GM23338 (cell line): ENCODE measurements around the gene KCNJ10.

Experiments used
- CREB1 ChIP-seq: fragments of 250-450 bp; sonication (Bioruptor Pico); IDR thresholded peaks from 2 replicates; pipeline ENCODE4 v1.5.0; 2020; ENCODE audit warnings: low read depth, mild to moderate bottlenecking, moderate library complexity
- CTCF ChIP-seq, 2 experiments: fragments of 200-600 bp in 1 of 2; sonication (generic) in 1 of 2; conservative IDR thresholded peaks; 2 replicates each; pipeline versions ENCODE4 v1.5.1 to v1.6.1; 2016 to 2017; ENCODE audit warnings: antibody characterized with exemption in 2 of 2, low read depth in 2 of 2, mild to moderate bottlenecking in 2 of 2, moderate library complexity in 1 of 2
- EZH2 ChIP-seq: fragments of 200-600 bp; sonication (generic); IDR thresholded peaks from one replicate; pipeline ENCODE4 v1.8.0; 2017; ENCODE audit warnings: antibody characterized with exemption, mild to moderate bottlenecking, low read depth; ENCODE audit not compliant: unreplicated experiment
- EZH2phosphoT487 ChIP-seq: fragments of 200-600 bp; sonication (generic); IDR thresholded peaks from one replicate; pipeline ENCODE4 v1.8.1; 2018; ENCODE audit warnings: antibody characterized with exemption; ENCODE audit not compliant: unreplicated experiment
- POLR2AphosphoS5 ChIP-seq: IDR thresholded peaks from 2 replicates; pipeline ENCODE4 v1.6.1; 2016; ENCODE audit warnings: antibody characterized with exemption, low read depth
- ZNF114 ChIP-seq: fragments of 250-450 bp; sonication (Bioruptor Pico); IDR thresholded peaks from 2 replicates; pipeline ENCODE4 v1.5.0; 2020; ENCODE audit warnings: mild to moderate bottlenecking, moderate library complexity
- TF ChIP-seq, protein P1 (sequence below): IDR thresholded peaks from one replicate; pipeline ENCODE4 v1.6.1; 2018; ENCODE audit warnings: antibody characterized with exemption; ENCODE audit not compliant: unreplicated experiment

- TF ChIP-seq CTCF (conservative IDR thresholded peaks at IDR 0.05; ENCODE audit: low read depth in 2 of 2): no peak
- TF ChIP-seq EZH2: no peak
- TF ChIP-seq ZNF114 (CRISPR knock-in tag): no peak
- TF ChIP-seq, protein P1, sequence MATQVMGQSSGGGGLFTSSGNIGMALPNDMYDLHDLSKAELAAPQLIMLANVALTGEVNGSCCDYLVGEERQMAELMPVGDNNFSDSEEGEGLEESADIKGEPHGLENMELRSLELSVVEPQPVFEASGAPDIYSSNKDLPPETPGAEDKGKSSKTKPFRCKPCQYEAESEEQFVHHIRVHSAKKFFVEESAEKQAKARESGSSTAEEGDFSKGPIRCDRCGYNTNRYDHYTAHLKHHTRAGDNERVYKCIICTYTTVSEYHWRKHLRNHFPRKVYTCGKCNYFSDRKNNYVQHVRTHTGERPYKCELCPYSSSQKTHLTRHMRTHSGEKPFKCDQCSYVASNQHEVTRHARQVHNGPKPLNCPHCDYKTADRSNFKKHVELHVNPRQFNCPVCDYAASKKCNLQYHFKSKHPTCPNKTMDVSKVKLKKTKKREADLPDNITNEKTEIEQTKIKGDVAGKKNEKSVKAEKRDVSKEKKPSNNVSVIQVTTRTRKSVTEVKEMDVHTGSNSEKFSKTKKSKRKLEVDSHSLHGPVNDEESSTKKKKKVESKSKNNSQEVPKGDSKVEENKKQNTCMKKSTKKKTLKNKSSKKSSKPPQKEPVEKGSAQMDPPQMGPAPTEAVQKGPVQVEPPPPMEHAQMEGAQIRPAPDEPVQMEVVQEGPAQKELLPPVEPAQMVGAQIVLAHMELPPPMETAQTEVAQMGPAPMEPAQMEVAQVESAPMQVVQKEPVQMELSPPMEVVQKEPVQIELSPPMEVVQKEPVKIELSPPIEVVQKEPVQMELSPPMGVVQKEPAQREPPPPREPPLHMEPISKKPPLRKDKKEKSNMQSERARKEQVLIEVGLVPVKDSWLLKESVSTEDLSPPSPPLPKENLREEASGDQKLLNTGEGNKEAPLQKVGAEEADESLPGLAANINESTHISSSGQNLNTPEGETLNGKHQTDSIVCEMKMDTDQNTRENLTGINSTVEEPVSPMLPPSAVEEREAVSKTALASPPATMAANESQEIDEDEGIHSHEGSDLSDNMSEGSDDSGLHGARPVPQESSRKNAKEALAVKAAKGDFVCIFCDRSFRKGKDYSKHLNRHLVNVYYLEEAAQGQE: no peak
- no peak for TF ChIP-seq CREB1
- TF ChIP-seq EZH2phosphoT487: no peak
- no peak for TF ChIP-seq POLR2AphosphoS5
These were observed 47.3 kb downstream of the KCNJ10 start for GRCh38 chr1:160022330-160023310.
